ENCODE measurements around the gene SFMBT2. TPM values are rescaled to one million over a fixed set of nuclear protein-coding genes. Genes with fewer than 3 reads are reported as not detected.
"Not testable (repeated sequence)": the region's sequence is repeated elsewhere in the genome, so short reads cannot be mapped to it uniquely, and the experiment has no call there.

SFMBT2 gene
- total RNA-seq, 1 experiment from 2014 or later, result 41.5 TPM

- DNase-seq, result no peak
- Histone ChIP-seq H3K4me3 (ENCODE audit: low read length) (no peak overlapping the region), H3K4me1 (ENCODE audit: low read length) (peaks cover 10% of the 10 kb centered on the region), H3K4me2 (ENCODE audit: low read depth, low read length, poor library complexity, severe bottlenecking) (no peak overlapping the region), H3K9me2 (replicated peaks; ENCODE audit: insufficient read depth, low read length) (no peaks in the 10 kb centered on the region), H3K9me3 (ENCODE audit: low read length) (no peaks in the 10 kb centered on the region; the same call in 1 of the 2 replicates), H3K36me3 (ENCODE audit: insufficient read depth, low read length) (peaks cover 94% of the 10 kb centered on the region), H4K20me1 (ENCODE audit: insufficient read depth, low read depth, low read length) (no peaks in the 10 kb centered on the region), H2AFZ (ENCODE audit: low read length) (no peak overlapping the region), H3K27ac (ENCODE audit: low read length) (no peak overlapping the region), H3K27me3 (ENCODE audit: low read length) (no peaks in the 10 kb centered on the region), H3K79me2 (ENCODE audit: low read length) (no peaks in the 10 kb centered on the region), H3K9ac (ENCODE audit: low read length) (no peak overlapping the region)
Observed at GRCh38 chr10:7194571-7194970, 216.3 kb downstream of the SFMBT2 start.

DNA sequence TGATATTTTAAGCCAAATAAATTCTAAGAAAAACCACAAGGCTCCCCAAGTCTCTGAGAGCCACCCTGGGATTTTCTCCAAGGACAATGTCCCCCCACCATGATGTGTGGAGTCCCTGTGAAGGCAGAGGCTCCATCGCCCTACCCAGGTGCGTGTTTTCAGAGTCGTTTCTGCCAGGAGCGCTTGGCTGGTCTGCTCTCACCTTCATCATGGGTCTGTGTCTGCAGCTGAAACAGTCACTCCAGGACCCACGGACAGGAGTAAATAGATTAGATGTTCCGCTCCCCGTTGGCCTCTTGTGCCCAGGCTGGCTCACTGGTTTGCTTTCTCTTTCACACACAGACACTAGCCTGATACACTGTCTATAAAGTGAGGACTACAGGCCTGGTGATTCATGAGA lies 217.5 kb downstream of the SFMBT2 start:
- no peaks in the 10 kb centered on the region; the same call in 1 of the 2 replicates for H3K9me3 ChIP-seq (ENCODE audit: low read length)
- H3K36me3 ChIP-seq (ENCODE audit: insufficient read depth, low read length), result peaks cover 93% of the 10 kb centered on the region
- no peaks in the 10 kb centered on the region for H4K20me1 ChIP-seq (ENCODE audit: insufficient read depth, low read depth, low read length)
- no peak overlapping the region for H3K4me3 ChIP-seq (ENCODE audit: low read length)
- H3K79me2 ChIP-seq (ENCODE audit: low read length), result no peaks in the 10 kb centered on the region
- no peak for DNase-seq
- H3K4me2 ChIP-seq (ENCODE audit: low read depth, low read length, poor library complexity, severe bottlenecking), result no peak overlapping the region
- H3K9ac ChIP-seq (ENCODE audit: low read length), result no peak overlapping the region
- no peak overlapping the region for H3K27ac ChIP-seq (ENCODE audit: low read length)
- no peaks in the 10 kb centered on the region for H3K9me2 ChIP-seq (replicated peaks; ENCODE audit: insufficient read depth, low read length)
- no peak overlapping the region for H2AFZ ChIP-seq (ENCODE audit: low read length)
- no peaks in the 10 kb centered on the region for H3K27me3 ChIP-seq (ENCODE audit: low read length)
- H3K4me1 ChIP-seq (ENCODE audit: low read length), result peaks cover 10% of the 10 kb centered on the region

DNA sequence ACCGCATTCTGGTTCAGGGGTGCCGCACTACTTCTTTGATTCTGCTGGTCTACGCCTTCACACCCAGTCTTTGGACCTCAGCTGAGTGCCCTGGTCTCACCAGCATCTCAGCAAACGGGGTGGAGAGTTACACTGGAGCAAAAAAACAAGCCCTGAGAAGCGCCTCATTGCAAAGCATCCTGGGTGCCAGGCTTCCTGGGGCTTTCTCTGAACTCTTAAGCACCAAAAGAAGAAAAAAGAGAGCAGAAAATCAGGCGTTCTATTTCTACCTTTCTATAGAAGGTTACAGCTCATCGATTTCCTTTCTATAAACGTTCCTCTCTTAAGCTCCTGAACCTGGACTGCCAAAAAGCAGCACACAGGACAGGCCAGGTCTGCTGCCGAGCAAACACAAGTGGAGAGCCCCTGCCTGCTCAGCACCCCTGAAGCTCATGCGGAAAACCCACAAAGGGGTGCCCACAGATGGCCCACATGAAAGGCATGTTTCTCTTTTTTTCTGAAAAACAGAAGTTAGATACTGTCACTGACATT lies 217.9 kb downstream of the SFMBT2 start:
- no peaks in the 10 kb centered on the region for H3K79me2 ChIP-seq (ENCODE audit: low read length)
- peaks cover 93% of the 10 kb centered on the region for H3K36me3 ChIP-seq (ENCODE audit: insufficient read depth, low read length)
- DNase-seq, result no peak
- H3K9me2 ChIP-seq (replicated peaks; ENCODE audit: insufficient read depth, low read length), result no peaks in the 10 kb centered on the region
- H3K9me3 ChIP-seq (ENCODE audit: low read length), result no peaks in the 10 kb centered on the region; the same call in 1 of the 2 replicates
- H3K4me3 ChIP-seq (ENCODE audit: low read length), result no peak overlapping the region
- H3K9ac ChIP-seq (ENCODE audit: low read length), result no peak overlapping the region
- peaks cover 10% of the 10 kb centered on the region for H3K4me1 ChIP-seq (ENCODE audit: low read length)
- no peaks in the 10 kb centered on the region for H3K27me3 ChIP-seq (ENCODE audit: low read length)
- no peaks in the 10 kb centered on the region for H4K20me1 ChIP-seq (ENCODE audit: insufficient read depth, low read depth, low read length)
- H3K4me2 ChIP-seq (ENCODE audit: low read depth, low read length, poor library complexity, severe bottlenecking), result no peak overlapping the region
- H3K27ac ChIP-seq (ENCODE audit: low read length), result no peak overlapping the region
- no peak overlapping the region for H2AFZ ChIP-seq (ENCODE audit: low read length)

DNA sequence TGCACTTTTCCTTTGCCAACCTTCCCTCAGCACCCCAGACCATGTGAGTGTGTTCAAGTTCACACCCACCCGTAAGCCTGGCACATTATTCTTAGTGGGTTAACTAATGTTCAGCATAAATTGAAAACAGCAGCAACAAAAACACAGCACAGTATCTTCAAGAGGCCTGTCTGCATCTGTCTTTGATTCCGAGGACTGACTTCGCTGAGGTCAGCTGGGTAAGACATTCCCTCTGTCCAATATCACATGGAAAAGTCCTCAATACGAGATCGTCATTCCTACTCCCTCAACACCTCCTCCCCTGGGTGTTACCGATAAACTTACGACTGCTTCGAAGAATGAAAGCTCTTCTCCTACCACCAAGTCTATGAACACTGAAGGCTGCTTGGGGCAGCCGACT lies 218.8 kb downstream of the SFMBT2 start:
- Histone ChIP-seq H3K4me1 (ENCODE audit: low read length) (peaks cover 10% of the 10 kb centered on the region), H3K9ac (ENCODE audit: low read length) (no peak overlapping the region), H3K4me2 (ENCODE audit: low read depth, low read length, poor library complexity, severe bottlenecking) (no peak overlapping the region), H3K9me3 (ENCODE audit: low read length) (no peaks in the 10 kb centered on the region), H3K4me3 (ENCODE audit: low read length) (no peak overlapping the region), H3K27ac (ENCODE audit: low read length) (no peak overlapping the region), H4K20me1 (ENCODE audit: insufficient read depth, low read depth, low read length) (no peaks in the 10 kb centered on the region), H2AFZ (ENCODE audit: low read length) (no peak overlapping the region), H3K36me3 (ENCODE audit: insufficient read depth, low read length) (peaks cover 88% of the 10 kb centered on the region), H3K27me3 (ENCODE audit: low read length) (no peaks in the 10 kb centered on the region), H3K79me2 (ENCODE audit: low read length) (no peaks in the 10 kb centered on the region), H3K9me2 (replicated peaks; ENCODE audit: insufficient read depth, low read length) (no peaks in the 10 kb centered on the region)
- DNase-seq, result no peak

DNA sequence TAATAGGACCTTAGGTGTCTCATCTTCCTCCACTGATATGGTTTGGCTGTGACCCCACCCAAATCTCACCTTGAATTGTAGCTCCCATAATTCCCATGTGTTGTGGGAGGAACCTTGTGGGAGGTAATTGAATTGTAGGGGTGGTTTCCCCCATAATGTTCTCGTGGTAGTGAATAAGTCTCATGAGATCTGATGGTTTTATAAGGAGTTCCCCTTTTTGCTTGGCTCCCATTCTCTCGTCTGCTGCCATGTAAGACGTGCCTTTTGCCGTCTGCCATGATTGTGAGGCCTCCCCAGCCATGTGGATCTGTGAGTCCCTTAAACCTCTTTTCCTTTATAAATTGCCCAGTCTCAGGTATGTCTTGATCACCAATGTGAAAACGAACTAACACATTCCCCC lies 220.1 kb downstream of the SFMBT2 start:
- DNase-seq; H3K9me3 ChIP-seq (ENCODE audit: low read length); H3K9me2 ChIP-seq (replicated peaks; ENCODE audit: insufficient read depth, low read length); H3K27me3 ChIP-seq (ENCODE audit: low read length); H3K27ac ChIP-seq (ENCODE audit: low read length); H3K4me2 ChIP-seq (ENCODE audit: low read depth, low read length, poor library complexity, severe bottlenecking); H3K79me2 ChIP-seq (ENCODE audit: low read length); H3K9ac ChIP-seq (ENCODE audit: low read length); H2AFZ ChIP-seq (ENCODE audit: low read length); H4K20me1 ChIP-seq (ENCODE audit: insufficient read depth, low read depth, low read length); H3K4me3 ChIP-seq (ENCODE audit: low read length): not testable (repeated sequence)
- Histone ChIP-seq H3K4me1 (ENCODE audit: low read length) (peaks cover 10% of the 10 kb centered on the region), H3K36me3 (ENCODE audit: insufficient read depth, low read length) (peaks cover 85% of the 10 kb centered on the region)

DNA sequence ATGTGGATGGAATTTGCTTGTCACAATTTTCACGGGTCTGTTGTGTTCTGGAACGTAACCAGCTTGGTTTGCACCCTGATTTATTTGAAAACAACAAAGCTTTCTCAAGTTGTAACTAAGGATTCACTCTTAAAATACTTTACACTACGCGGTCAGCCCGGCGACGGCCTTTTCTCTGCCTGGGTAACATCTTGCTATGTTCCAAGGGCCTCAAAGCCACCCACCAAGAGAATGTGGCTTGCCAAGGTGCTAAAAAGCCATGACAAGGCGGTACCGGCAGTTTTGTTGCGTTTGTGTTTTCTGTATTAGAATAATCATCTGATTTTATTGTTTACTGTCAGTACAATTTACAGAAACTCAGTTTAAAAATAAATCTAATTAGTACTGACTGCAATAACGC lies 220.9 kb downstream of the SFMBT2 start:
- no peak for DNase-seq
- Histone ChIP-seq H3K4me3 (ENCODE audit: low read length) (no peak overlapping the region), H2AFZ (ENCODE audit: low read length) (no peak overlapping the region), H3K27me3 (ENCODE audit: low read length) (no peaks in the 10 kb centered on the region), H4K20me1 (ENCODE audit: insufficient read depth, low read depth, low read length) (no peaks in the 10 kb centered on the region), H3K9me3 (ENCODE audit: low read length) (no peaks in the 10 kb centered on the region), H3K79me2 (ENCODE audit: low read length) (peaks cover 11% of the 10 kb centered on the region; the same call in 1 of the 2 replicates), H3K4me1 (ENCODE audit: low read length) (peaks cover 10% of the 10 kb centered on the region), H3K36me3 (ENCODE audit: insufficient read depth, low read length) (peaks cover 85% of the 10 kb centered on the region), H3K4me2 (ENCODE audit: low read depth, low read length, poor library complexity, severe bottlenecking) (no peak overlapping the region), H3K27ac (ENCODE audit: low read length) (no peak overlapping the region), H3K9ac (ENCODE audit: low read length) (no peak overlapping the region), H3K9me2 (replicated peaks; ENCODE audit: insufficient read depth, low read length) (no peaks in the 10 kb centered on the region)

DNA sequence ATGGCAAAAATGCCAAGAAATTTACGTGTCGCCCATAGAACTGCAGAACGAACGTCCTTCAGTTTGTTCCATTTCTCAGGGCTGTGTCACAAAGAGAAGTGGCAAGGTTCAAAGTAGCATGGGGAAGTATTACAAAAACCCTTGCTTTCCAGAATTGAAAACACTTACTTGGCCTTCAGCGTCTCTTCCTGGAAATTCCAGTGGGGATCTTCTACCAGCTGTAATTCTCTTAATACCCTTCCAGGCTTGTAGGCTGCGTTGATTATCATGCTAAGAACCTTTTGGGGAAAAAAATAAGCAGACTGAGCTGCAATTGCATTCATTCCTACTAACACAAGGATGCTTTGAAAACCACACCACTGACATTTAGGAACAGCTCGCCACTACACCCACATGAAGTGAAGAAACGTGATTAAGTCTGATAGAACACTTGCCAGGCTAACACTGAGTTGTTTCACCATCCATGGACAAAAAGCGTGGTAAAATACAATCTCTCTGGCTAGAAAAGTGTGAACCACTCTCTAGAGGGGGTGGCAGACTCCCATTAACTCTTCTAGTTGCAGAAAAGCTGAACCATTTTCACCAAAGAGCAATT lies 222.3 kb downstream of the SFMBT2 start:
- no peak overlapping the region for H2AFZ ChIP-seq (ENCODE audit: low read length)
- H3K27me3 ChIP-seq (ENCODE audit: low read length), result no peaks in the 10 kb centered on the region
- no peak overlapping the region for H3K4me2 ChIP-seq (ENCODE audit: low read depth, low read length, poor library complexity, severe bottlenecking)
- H3K36me3 ChIP-seq (ENCODE audit: insufficient read depth, low read length), result peaks cover 81% of the 10 kb centered on the region
- H3K79me2 ChIP-seq (ENCODE audit: low read length), result peaks cover 11% of the 10 kb centered on the region; the same call in 1 of the 2 replicates
- no peak overlapping the region for H3K4me3 ChIP-seq (ENCODE audit: low read length)
- peaks cover 6% of the 10 kb centered on the region for H3K4me1 ChIP-seq (ENCODE audit: low read length)
- DNase-seq, result no peak
- no peaks in the 10 kb centered on the region for H4K20me1 ChIP-seq (ENCODE audit: insufficient read depth, low read depth, low read length)
- H3K9ac ChIP-seq (ENCODE audit: low read length), result no peak overlapping the region
- H3K27ac ChIP-seq (ENCODE audit: low read length), result no peak overlapping the region
- no peaks in the 10 kb centered on the region for H3K9me2 ChIP-seq (replicated peaks; ENCODE audit: insufficient read depth, low read length)
- no peaks in the 10 kb centered on the region for H3K9me3 ChIP-seq (ENCODE audit: low read length)

DNA sequence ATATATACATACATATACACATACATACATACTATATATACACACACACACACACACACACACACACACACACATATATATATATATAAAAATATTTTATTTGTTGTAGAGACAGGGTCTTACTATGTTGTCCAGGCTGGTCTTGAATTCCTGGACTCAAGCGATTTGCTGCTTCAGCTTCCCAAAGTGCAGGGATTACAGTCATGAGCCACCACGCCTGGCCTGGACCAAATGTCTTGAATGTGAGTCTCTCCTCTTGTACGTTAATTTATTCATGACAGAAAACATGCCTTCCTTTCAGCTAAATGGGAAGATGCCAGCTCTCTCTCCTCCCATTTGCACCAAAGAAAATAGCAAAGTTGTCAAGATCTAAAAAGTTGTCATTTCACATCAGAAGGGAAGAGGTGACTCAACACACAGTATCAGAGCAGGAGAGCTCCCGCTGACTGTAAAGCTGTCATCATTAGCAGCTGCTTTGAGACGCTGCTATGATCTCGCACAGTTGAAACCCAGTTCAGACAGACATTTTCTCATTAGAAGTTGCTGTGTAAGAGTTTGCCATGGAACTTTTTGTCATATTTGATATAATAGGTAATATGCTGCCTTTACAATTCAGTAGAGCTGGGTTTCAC lies 224.3 kb downstream of the SFMBT2 start:
- no peaks in the 10 kb centered on the region for H3K9me3 ChIP-seq (ENCODE audit: low read length)
- H3K79me2 ChIP-seq (ENCODE audit: low read length), result peaks cover 11% of the 10 kb centered on the region; the same call in 1 of the 2 replicates
- no peak overlapping the region for H3K9ac ChIP-seq (ENCODE audit: low read length)
- no peak overlapping the region for H3K4me2 ChIP-seq (ENCODE audit: low read depth, low read length, poor library complexity, severe bottlenecking)
- no peak overlapping the region for H2AFZ ChIP-seq (ENCODE audit: low read length)
- no peak overlapping the region for H3K4me3 ChIP-seq (ENCODE audit: low read length)
- H4K20me1 ChIP-seq (ENCODE audit: insufficient read depth, low read depth, low read length), result no peaks in the 10 kb centered on the region
- no peak for DNase-seq
- no peak overlapping the region for H3K27ac ChIP-seq (ENCODE audit: low read length)
- no peaks in the 10 kb centered on the region for H3K4me1 ChIP-seq (ENCODE audit: low read length)
- no peaks in the 10 kb centered on the region for H3K27me3 ChIP-seq (ENCODE audit: low read length)
- H3K36me3 ChIP-seq (ENCODE audit: insufficient read depth, low read length), result peaks cover 63% of the 10 kb centered on the region
- no peaks in the 10 kb centered on the region for H3K9me2 ChIP-seq (replicated peaks; ENCODE audit: insufficient read depth, low read length)
